Measurements from ENCODE around the gene TMPRSS11A. TPM values are rescaled to one million over a fixed set of nuclear protein-coding genes. Genes with fewer than 3 reads are reported as not detected.
A peak's percentile ranks its signal among the peaks of the same experiment; 100 is the strongest.

Gene TMPRSS11A
- polyA plus RNA-seq, 2 of the 4 experiments (the other 2 are of a cell fraction), result not detected

DNA sequence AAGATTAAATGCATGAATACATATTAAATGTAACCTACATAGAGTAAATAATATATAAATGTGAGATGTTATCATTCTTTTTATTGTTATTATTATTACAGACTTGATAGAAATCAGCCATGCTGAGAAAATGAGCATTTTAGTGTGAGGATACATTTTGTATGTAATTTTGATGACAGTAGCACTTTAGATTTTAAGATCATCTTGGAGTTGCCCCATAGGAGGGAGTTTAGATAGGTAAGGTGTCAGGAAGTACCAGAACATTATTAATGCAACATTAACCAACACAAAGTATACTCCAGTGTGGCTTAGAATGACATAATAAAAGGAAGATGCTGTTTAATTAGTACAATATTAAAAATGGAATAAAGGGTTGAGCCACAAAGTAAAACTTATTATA, 8.4 kb downstream of the TMPRSS11A start:
- TF ChIP-seq MAFK (IDR thresholded peaks at IDR 0.05; ENCODE audit: partially characterized antibody), result peak; percentile 24
- TF ChIP-seq, protein P1, sequence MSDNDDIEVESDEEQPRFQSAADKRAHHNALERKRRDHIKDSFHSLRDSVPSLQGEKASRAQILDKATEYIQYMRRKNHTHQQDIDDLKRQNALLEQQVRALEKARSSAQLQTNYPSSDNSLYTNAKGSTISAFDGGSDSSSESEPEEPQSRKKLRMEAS (IDR thresholded peaks at IDR 0.05), result no peak
- ChIA-PET POLR2A (no interaction called here), CTCF (no interaction called here)
- Histone ChIP-seq H3K4me1 (no peaks in the 10 kb centered on the region), H3K4me3 (no peak overlapping the region), H3K4me2 (no peak overlapping the region), H3K9me3 (no peaks in the 10 kb centered on the region), H3K27ac (no peak overlapping the region)
- DNase-seq (ENCODE audit: low read depth in 1 of 2, low spot score in 1 of 2) (no peak), FAIRE-seq (no peak), ATAC-seq (no peak)

DNA sequence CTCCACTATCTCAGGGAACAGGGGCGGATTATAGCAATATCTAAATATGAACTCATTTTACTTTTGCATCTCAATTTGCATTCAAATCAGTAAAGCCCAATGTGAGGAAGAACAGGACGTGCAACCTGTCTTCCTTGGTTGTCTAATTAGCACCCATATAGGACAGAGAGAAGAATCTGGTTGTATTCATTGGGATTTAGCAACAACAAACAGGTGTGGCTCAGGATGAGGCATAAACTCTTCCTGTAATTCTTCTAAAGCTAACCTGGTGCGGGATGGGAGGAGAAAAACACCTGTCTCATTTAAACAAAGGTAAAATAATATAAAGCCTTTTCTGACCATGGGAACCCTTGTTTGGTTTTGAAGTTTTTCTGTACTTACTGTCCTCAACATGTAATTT, 22.2 kb downstream of the TMPRSS11A start:
- DNase-seq (ENCODE audit: low read depth in 1 of 2, low spot score in 1 of 2) (no peak), ATAC-seq (no peak), FAIRE-seq (no peak)
- H3K4me2 ChIP-seq, result no peak overlapping the region
- CTCF ChIA-PET, result no interaction called here
- H3K9me3 ChIP-seq, result no peaks in the 10 kb centered on the region
- no peaks in the 10 kb centered on the region for H3K4me1 ChIP-seq
- POLR2A ChIA-PET, result no interaction called here
- no peak overlapping the region for H3K27ac ChIP-seq
- no peak for TF ChIP-seq TFCP2L1 (CRISPR knock-in tag; IDR thresholded peaks at IDR 0.05)
- WGBS (ENCODE audit: missing lambda C conversion rate), result 22% methylated on average over 3 of the region's 3 CpGs
- no peak overlapping the region for H3K4me3 ChIP-seq

DNA sequence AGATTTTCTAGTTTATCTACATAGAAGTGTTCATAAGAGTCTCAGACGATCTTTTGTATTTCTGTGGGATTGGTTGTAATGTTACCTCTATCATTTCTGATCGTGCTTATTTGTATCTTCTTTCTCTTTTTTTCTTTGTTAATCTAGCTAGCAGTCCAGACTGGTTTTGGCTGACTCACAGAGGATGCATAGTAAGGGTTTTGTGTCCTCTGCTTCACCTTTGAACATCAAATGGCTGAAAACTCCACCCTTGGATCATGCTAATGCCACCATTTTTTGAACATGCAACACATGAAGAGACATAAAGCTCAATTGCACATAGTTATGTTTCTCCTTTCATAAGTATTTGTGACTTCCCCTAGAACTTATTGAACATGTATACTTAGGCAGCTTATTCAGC, 22.8 kb downstream of the TMPRSS11A start:
- 23% methylated on average over 2 of the region's 2 CpGs for WGBS (ENCODE audit: missing lambda C conversion rate)
- FAIRE-seq (no peak), ATAC-seq (no peak), DNase-seq (ENCODE audit: low read depth in 1 of 2, low spot score in 1 of 2) (no peak)
- no peak overlapping the region for H3K4me2 ChIP-seq
- no peak overlapping the region for H3K4me3 ChIP-seq
- TF ChIP-seq MYC (IDR thresholded peaks at IDR 0.05; ENCODE audit: borderline replicate concordance, low read length) (no peak), FOSB (CRISPR knock-in tag; IDR thresholded peaks at IDR 0.05) (no peak)
- POLR2A ChIA-PET, result no interaction called here
- no peaks in the 10 kb centered on the region for H3K9me3 ChIP-seq
- H3K27ac ChIP-seq, result no peak overlapping the region
- CTCF ChIA-PET, result no interaction called here
- H3K4me1 ChIP-seq, result no peaks in the 10 kb centered on the region

DNA sequence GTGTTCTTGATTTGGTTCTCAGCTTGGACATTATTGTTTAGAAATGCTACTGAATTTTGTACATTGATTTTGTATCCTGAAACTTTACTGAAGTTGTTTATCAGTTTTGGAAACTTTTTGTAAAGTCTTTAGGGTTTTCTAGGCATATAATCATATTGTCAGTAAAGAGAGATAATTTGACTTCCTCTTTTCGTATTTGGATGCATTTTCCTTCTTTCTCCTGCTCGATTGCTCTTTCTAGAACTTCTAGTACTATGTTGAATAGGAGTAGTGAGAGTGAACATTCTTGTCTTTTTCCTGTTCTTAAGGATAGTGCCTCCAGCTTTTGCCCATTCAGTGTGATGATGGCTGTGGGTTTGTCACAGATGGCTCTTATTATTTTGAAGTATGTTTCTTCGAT, 24.1 kb downstream of the TMPRSS11A start:
- WGBS (ENCODE audit: missing lambda C conversion rate), result 8% methylated on average over 3 of the region's 3 CpGs
- Histone ChIP-seq H3K4me3 (no peak overlapping the region), H3K4me1 (no peaks in the 10 kb centered on the region), H3K27ac (no peak overlapping the region), H3K9me3 (no peaks in the 10 kb centered on the region), H3K4me2 (no peak overlapping the region)
- TF ChIP-seq ZNF302 (CRISPR knock-in tag; IDR thresholded peaks at IDR 0.05) (no peak), PHF8 (IDR thresholded peaks at IDR 0.05; ENCODE audit: borderline replicate concordance, low read depth) (no peak)
- DNase-seq (ENCODE audit: low read depth in 1 of 2, low spot score in 1 of 2) (no peak), FAIRE-seq (no peak), ATAC-seq (no peak)
- ChIA-PET CTCF (no interaction called here), POLR2A (no interaction called here)

DNA sequence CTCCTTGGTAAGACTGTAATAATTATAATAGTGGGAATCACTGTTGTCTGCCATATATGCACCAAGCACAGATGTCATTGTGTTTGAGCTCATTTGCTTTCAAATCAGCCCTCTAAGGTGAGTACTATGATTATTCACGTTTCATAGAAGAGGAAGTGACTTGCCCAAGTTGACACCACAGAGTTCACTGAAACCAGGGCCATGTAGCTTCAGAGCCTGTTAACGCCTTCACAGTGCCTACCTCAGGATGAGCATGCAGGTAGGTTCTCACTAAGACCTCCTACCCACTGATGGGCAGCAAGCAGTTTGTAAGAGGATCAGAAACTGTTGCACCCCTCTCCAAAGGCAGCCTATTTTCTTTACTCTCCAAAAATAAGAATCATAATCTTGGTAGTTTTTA, 27.4 kb downstream of the TMPRSS11A start:
- no peaks in the 10 kb centered on the region for H3K9me3 ChIP-seq
- 5% methylated on average over 2 of the region's 2 CpGs for WGBS (ENCODE audit: missing lambda C conversion rate)
- H3K4me1 ChIP-seq, result no peaks in the 10 kb centered on the region
- H3K4me3 ChIP-seq, result no peak overlapping the region
- no peak overlapping the region for H3K27ac ChIP-seq
- no peak for TF ChIP-seq KDM1A (IDR thresholded peaks at IDR 0.05; ENCODE audit: low read depth)
- no peak for TF ChIP-seq CHD4 (IDR thresholded peaks at IDR 0.05; ENCODE audit: borderline replicate concordance)
- TF ChIP-seq, protein P1 (IDR thresholded peaks at IDR 0.05), result no peak
- TF ChIP-seq ESRRA (IDR thresholded peaks at IDR 0.05; ENCODE audit: borderline replicate concordance, low read length), result no peak
- no peak for TF ChIP-seq RCOR1 (IDR thresholded peaks at IDR 0.05; ENCODE audit: low read depth, low read length)
- TF ChIP-seq MAFK (IDR thresholded peaks at IDR 0.05; ENCODE audit: partially characterized antibody), result no peak
- no peak for TF ChIP-seq POLR2A (IDR thresholded peaks at IDR 0.05; ENCODE audit: low read length)
- TF ChIP-seq RARB (CRISPR knock-in tag; IDR thresholded peaks at IDR 0.05), result no peak
- no peak for TF ChIP-seq CBX2 (IDR thresholded peaks at IDR 0.05; ENCODE audit: borderline replicate concordance, low read depth)
- TF ChIP-seq FOSL2 (IDR thresholded peaks at IDR 0.05), result no peak
- no peak for TF ChIP-seq FOSL2 (CRISPR knock-in tag; IDR thresholded peaks at IDR 0.05)
- TF ChIP-seq ZC3H11A (IDR thresholded peaks at IDR 0.05), result no peak
- no peak for TF ChIP-seq HOXA7 (CRISPR knock-in tag; IDR thresholded peaks at IDR 0.05)
- TF ChIP-seq TP53 (CRISPR knock-in tag; IDR thresholded peaks at IDR 0.05), result no peak
- no peak for TF ChIP-seq HEYL (CRISPR knock-in tag; IDR thresholded peaks at IDR 0.05)
- TF ChIP-seq, protein P2, sequence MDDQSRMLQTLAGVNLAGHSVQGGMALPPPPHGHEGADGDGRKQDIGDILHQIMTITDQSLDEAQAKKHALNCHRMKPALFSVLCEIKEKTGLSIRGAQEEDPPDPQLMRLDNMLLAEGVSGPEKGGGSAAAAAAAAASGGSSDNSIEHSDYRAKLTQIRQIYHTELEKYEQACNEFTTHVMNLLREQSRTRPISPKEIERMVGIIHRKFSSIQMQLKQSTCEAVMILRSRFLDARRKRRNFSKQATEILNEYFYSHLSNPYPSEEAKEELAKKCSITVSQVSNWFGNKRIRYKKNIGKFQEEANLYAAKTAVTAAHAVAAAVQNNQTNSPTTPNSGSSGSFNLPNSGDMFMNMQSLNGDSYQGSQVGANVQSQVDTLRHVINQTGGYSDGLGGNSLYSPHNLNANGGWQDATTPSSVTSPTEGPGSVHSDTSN (IDR thresholded peaks at IDR 0.05), result no peak
- TF ChIP-seq FOSB (CRISPR knock-in tag; IDR thresholded peaks at IDR 0.05), result no peak
- no peak for TF ChIP-seq GATA3 (IDR thresholded peaks at IDR 0.05; ENCODE audit: borderline replicate concordance)
- no peak for TF ChIP-seq CHD2 (IDR thresholded peaks at IDR 0.05; ENCODE audit: low read length, partially characterized antibody)
- no peak for TF ChIP-seq BHLHE40 (IDR thresholded peaks at IDR 0.05; ENCODE audit: low read depth, low read length)
- POLR2A ChIA-PET, result no interaction called here
- FAIRE-seq (no peak), ATAC-seq (no peak), DNase-seq (ENCODE audit: low read depth in 1 of 2, low spot score in 1 of 2) (no peak)
- CTCF ChIA-PET, result no interaction called here
- no peak overlapping the region for H3K4me2 ChIP-seq

Data from A549 (cell line).